Mesendoderm (in vitro differentiated cells): ENCODE measurements around the gene CBX8.

ENCODE experiments used
- DNase-seq: peaks from one replicate; pipeline ENCODE4 v3.0.0; 2013
- H2AK5ac ChIP-seq: 2 replicates; pipeline ENCODE4 v1.6.1; 2013; ENCODE audit warnings: low read length, inconsistent platforms
- H2BK120ac ChIP-seq: 2 replicates; pipeline ENCODE4 v1.6.1; 2013; ENCODE audit warnings: low read depth, mild to moderate bottlenecking, low read length, moderate library complexity, mixed read lengths
- H2BK15ac ChIP-seq: replicated peaks from 2 replicates; pipeline ENCODE4 v1.6.1; 2013; ENCODE audit warnings: low read depth, mild to moderate bottlenecking, moderate library complexity
- H2BK5ac ChIP-seq: 2 replicates; pipeline ENCODE4 v1.6.1; 2013; ENCODE audit warnings: low read length, inconsistent platforms
- H3K18ac ChIP-seq: 2 replicates; pipeline ENCODE4 v1.6.1; 2013; ENCODE audit warnings: mild to moderate bottlenecking, low read length, mixed read lengths
- H3K23ac ChIP-seq: one replicate; pipeline ENCODE4 v1.6.1; 2013; ENCODE audit warnings: low read length
- H3K27ac ChIP-seq: 2 replicates; pipeline ENCODE4 v1.5.1; 2013; ENCODE audit warnings: low read depth, mild to moderate bottlenecking, inconsistent platforms, low read length, moderate library complexity
- H3K27me3 ChIP-seq: 2 replicates; pipeline ENCODE4 v1.6.1; 2013; ENCODE audit warnings: low read length, control low read depth, mild to moderate bottlenecking, inconsistent platforms; ENCODE audit not compliant: insufficient read depth, poor library complexity
- H3K36me3 ChIP-seq: 2 replicates; pipeline ENCODE4 v1.6.1; 2013; ENCODE audit warnings: low read length, inconsistent platforms; ENCODE audit not compliant: control insufficient read depth, insufficient read depth
- H3K4ac ChIP-seq: one replicate; pipeline ENCODE4 v1.6.1; 2013; ENCODE audit warnings: low read depth, mild to moderate bottlenecking, low read length, moderate library complexity
- H3K4me1 ChIP-seq: 2 replicates; pipeline ENCODE4 v1.6.1; 2013; ENCODE audit warnings: low read depth, low read length, inconsistent platforms; ENCODE audit not compliant: control insufficient read depth
- H3K4me2 ChIP-seq: 2 replicates; pipeline ENCODE4 v1.6.1; 2013; ENCODE audit warnings: low read length
- H3K4me3 ChIP-seq: 2 replicates; pipeline ENCODE4 v1.5.1; 2013; ENCODE audit warnings: mild to moderate bottlenecking, low read length
- H3K56ac ChIP-seq: one replicate; pipeline ENCODE4 v1.6.1; 2013; ENCODE audit warnings: low read length
- H3K79me1 ChIP-seq: 2 replicates; pipeline ENCODE4 v1.6.1; 2013; ENCODE audit warnings: low read length, inconsistent platforms
- H3K79me2 ChIP-seq: 2 replicates; pipeline ENCODE4 v1.6.1; 2013; ENCODE audit warnings: mild to moderate bottlenecking, low read length; ENCODE audit not compliant: control insufficient read depth, insufficient read depth
- H3K9ac ChIP-seq: 2 replicates; pipeline ENCODE4 v1.6.1; 2013; ENCODE audit warnings: low read length, inconsistent platforms
- H4K5ac ChIP-seq: one replicate; pipeline ENCODE4 v1.6.1; 2013; ENCODE audit warnings: low read length
- H4K8ac ChIP-seq: one replicate; pipeline ENCODE4 v1.6.1; 2013; ENCODE audit warnings: low read depth, mild to moderate bottlenecking, control low read depth, low read length, moderate library complexity
- WGBS: extraction: QIAGEN DNeasy Blood & Tissue Kit; methylation state at CpG from one replicate; pipeline ENCODE4 v1.1.7; 2013; ENCODE audit warnings: low lambda C conversion rate, missing lambda C conversion rate; ENCODE audit not compliant: insufficient coverage; ENCODE audit errors: extremely low coverage; 5-methylcytosine and 5-hydroxymethylcytosine counted together

CBX8 gene

GRCh38 chr17:79819085-79819484, 22.2 kb upstream of the CBX8 start:
- Histone ChIP-seq H2BK5ac (no peak overlapping the region), H4K5ac (no peak overlapping the region), H4K8ac (no peak overlapping the region), H3K18ac (no peak overlapping the region), H3K27me3 (peaks cover 50% of the 10 kb centered on the region), H3K79me1 (no peaks in the 10 kb centered on the region), H3K36me3 (no peaks in the 10 kb centered on the region), H2AK5ac (no peak overlapping the region), H3K79me2 (no peaks in the 10 kb centered on the region), H3K9ac (no peak overlapping the region), H3K4me2 (no peak overlapping the region), H2BK120ac (no peak overlapping the region), H3K23ac (no peak overlapping the region), H3K56ac (no peak overlapping the region), H3K27ac (no peak overlapping the region), H2BK15ac (no peak overlapping the region), H3K4me1 (peaks cover 3% of the 10 kb centered on the region), H3K4me3 (no peak overlapping the region), H3K4ac (no peak overlapping the region)
- WGBS = no CpG with 5 or more reads among the region's 5 CpGs
- DNase-seq = no peak

DNA sequence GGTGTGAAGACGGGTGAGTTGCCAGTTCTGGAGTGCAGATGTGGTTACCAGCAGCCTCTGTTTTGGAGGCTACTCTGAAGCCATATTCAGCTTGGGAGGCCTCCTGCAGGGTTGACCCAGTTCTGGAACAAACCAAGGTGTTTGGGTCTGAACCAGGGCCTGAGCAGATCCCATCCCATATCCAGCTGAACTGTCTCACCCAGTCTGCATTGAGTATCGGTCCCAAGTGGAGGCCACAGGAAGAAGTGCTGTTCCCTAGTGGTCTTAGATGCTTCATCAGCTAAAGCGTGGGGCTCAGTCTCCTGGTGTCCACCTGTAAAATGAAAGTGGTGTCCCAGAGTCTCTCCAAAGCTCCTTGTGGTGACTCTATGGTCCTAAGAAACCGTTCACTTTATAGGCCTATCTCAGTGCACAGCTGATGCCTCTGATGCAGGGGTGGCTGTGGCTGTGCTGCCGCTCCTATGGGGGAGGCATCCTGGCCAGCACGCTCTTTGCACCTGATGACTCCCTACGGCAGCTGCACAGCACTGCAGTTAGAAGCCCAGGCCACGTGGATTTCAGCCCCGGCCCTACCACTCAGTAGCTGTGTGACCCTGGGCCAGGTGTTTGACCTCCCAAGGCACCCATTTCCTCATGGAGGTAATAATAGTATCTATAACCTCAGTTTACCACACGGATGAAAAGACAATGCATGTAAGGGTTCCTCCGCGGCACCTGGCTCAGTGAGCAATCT, 21.3 kb upstream of the CBX8 start:
- no peak overlapping the region for H3K4ac ChIP-seq
- H3K23ac ChIP-seq = no peak overlapping the region
- no peak overlapping the region for H3K56ac ChIP-seq
- no peak overlapping the region for H2BK120ac ChIP-seq
- H3K18ac ChIP-seq = no peak overlapping the region
- H3K27ac ChIP-seq = no peak overlapping the region
- no peak overlapping the region for H2AK5ac ChIP-seq
- no peak overlapping the region for H2BK15ac ChIP-seq
- H3K9ac ChIP-seq = no peak overlapping the region
- no peak overlapping the region for H2BK5ac ChIP-seq
- no peak overlapping the region for H4K5ac ChIP-seq
- H3K79me2 ChIP-seq = no peaks in the 10 kb centered on the region
- H3K4me3 ChIP-seq = no peak overlapping the region
- no peaks in the 10 kb centered on the region for H3K36me3 ChIP-seq
- no peaks in the 10 kb centered on the region for H3K79me1 ChIP-seq
- H4K8ac ChIP-seq = no peak overlapping the region
- H3K4me1 ChIP-seq = peaks cover 3% of the 10 kb centered on the region
- WGBS = no CpG with 5 or more reads among the region's 12 CpGs
- H3K4me2 ChIP-seq = no peak overlapping the region
- H3K27me3 ChIP-seq = peaks cover 53% of the 10 kb centered on the region
- no peak for DNase-seq

GRCh38 chr17:79815836-79816461, 19.1 kb upstream of the CBX8 start:
- Histone ChIP-seq H3K18ac (no peak overlapping the region), H3K27me3 (peaks cover 73% of the 10 kb centered on the region), H3K4me2 (no peak overlapping the region), H2BK15ac (no peak overlapping the region), H3K4me1 (peaks cover 3% of the 10 kb centered on the region), H3K4ac (no peak overlapping the region), H3K4me3 (no peak overlapping the region), H4K5ac (no peak overlapping the region), H3K79me2 (no peaks in the 10 kb centered on the region), H2BK5ac (no peak overlapping the region), H3K79me1 (no peaks in the 10 kb centered on the region), H3K56ac (no peak overlapping the region), H3K9ac (no peak overlapping the region), H2AK5ac (no peak overlapping the region), H3K23ac (no peak overlapping the region), H4K8ac (no peak overlapping the region), H2BK120ac (no peak overlapping the region), H3K27ac (no peak overlapping the region), H3K36me3 (no peaks in the 10 kb centered on the region)
- DNase-seq = no peak
- WGBS = no CpG with 5 or more reads among the region's 41 CpGs

- Histone ChIP-seq H2AK5ac (no peak overlapping the region), H4K8ac (no peak overlapping the region), H4K5ac (no peak overlapping the region), H2BK15ac (no peak overlapping the region), H3K23ac (peak overlapping the region; percentile 94), H3K36me3 (no peaks in the 10 kb centered on the region), H3K56ac (peak overlapping the region; percentile 60), H3K18ac (no peak overlapping the region), H3K4me2 (no peak overlapping the region), H3K9ac (no peak overlapping the region), H2BK120ac (no peak overlapping the region), H3K4ac (no peak overlapping the region), H3K27ac (no peak overlapping the region), H3K27me3 (peaks cover 78% of the 10 kb centered on the region), H2BK5ac (no peak overlapping the region), H3K79me2 (no peaks in the 10 kb centered on the region), H3K4me3 (no peak overlapping the region), H3K4me1 (peaks cover 3% of the 10 kb centered on the region), H3K79me1 (no peaks in the 10 kb centered on the region)
- DNase-seq = no peak
- WGBS = no CpG with 5 or more reads among the region's 96 CpGs
These were observed 18.3 kb upstream of the CBX8 start for GRCh38 chr17:79814974-79815835.

DNA sequence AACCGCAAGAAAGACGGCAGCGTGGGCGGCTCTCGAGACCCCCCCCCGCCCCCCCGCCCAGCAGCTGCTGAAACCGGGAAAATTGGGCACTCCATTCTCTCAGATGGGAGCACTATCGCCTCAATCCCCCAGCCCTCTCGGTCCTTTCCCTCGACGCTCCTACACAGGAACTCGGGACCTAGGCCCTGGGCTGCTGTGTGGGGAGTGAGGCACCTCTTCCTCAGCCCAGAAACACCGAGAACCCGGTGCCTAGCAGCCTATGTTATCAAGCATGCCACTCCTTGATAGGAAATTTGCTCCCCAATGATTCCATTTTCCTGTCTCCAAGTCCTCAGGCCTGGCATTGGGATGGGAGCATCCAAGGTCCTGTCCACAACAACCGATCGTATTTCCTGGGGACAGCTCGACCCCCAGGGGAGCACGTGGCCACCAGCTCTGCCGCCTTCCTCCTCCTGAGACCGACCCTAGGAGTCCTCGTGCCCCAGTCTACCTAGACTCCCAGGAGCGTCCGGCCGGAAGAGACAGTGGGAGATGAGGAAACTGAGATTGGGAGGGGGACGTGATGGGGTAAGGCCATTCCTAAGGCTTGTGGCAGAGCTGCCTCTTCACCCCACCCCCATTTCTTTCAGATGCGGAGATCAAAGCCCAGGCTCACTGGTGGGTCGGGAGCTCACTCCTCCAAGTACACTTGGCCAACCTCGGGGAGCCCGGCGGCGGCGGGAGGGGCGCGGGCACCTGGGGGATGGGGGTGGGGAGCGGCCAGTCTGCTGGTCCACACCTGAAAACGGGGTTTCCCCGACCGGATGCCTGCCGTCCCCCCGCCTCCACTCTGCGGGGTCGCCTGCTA, 17.5 kb upstream of the CBX8 start:
- Histone ChIP-seq H4K5ac (no peak overlapping the region), H3K4me3 (no peak overlapping the region)
- DNase-seq = no peak

More for the DNA sequence above, 17.5 kb upstream of the CBX8 start:
- WGBS = no CpG with 5 or more reads among the region's 43 CpGs
- Histone ChIP-seq H3K18ac (peak overlapping the region; percentile 98), H2BK120ac (no peak overlapping the region), H3K56ac (peak overlapping the region; percentile 60), H3K4me2 (no peak overlapping the region), H3K4ac (peak overlapping the region; percentile 93), H3K27me3 (peaks cover 74% of the 10 kb centered on the region), H3K4me1 (peaks cover 3% of the 10 kb centered on the region), H3K79me2 (no peaks in the 10 kb centered on the region), H2BK5ac (no peak overlapping the region), H3K36me3 (no peaks in the 10 kb centered on the region), H3K9ac (no peak overlapping the region), H2AK5ac (no peak overlapping the region), H3K27ac (no peak overlapping the region), H4K8ac (no peak overlapping the region), H3K79me1 (no peaks in the 10 kb centered on the region), H3K23ac (no peak overlapping the region), H2BK15ac (peak overlapping the region; percentile 86)
